ENCODE data around the gene FNDC3A.

Gene FNDC3A

GRCh38 chr13:48985756-48986155, 10.0 kb downstream of the FNDC3A start:
- H4K20me1 ChIP-seq (ENCODE audit: low read depth, low read length) = peaks cover 15% of the 10 kb centered on the region
- no peak for TF ChIP-seq CTCF (IDR thresholded peaks at IDR 0.05; ENCODE audit: insufficient read depth, low read length, poor library complexity, severe bottlenecking)
- TF ChIP-seq EZH2phosphoT487 (conservative IDR thresholded peaks at IDR 0.05; ENCODE audit: low read length) = no peak
- no peaks in the 10 kb centered on the region for H3K79me2 ChIP-seq (ENCODE audit: insufficient read depth, low read length)
- no peak overlapping the region for H3K9ac ChIP-seq (ENCODE audit: low read length)
- H3K36me3 ChIP-seq (ENCODE audit: low read length) = no peaks in the 10 kb centered on the region
- H3F3A ChIP-seq (ENCODE audit: insufficient read depth) = no peaks in the 10 kb centered on the region
- no peaks in the 10 kb centered on the region for H3K27me3 ChIP-seq (ENCODE audit: low read length)
- H3K27ac ChIP-seq (ENCODE audit: low read depth, low read length) = no peak overlapping the region
- H3K9me2 ChIP-seq (replicated peaks; ENCODE audit: insufficient read depth, low read length) = no peaks in the 10 kb centered on the region
- H3K4me2 ChIP-seq (ENCODE audit: low read depth, low read length, poor library complexity, severe bottlenecking) = no peak overlapping the region
- no peak overlapping the region for H3K4me3 ChIP-seq (ENCODE audit: insufficient read depth, low read length, poor library complexity, severe bottlenecking)
- H3K9me3 ChIP-seq (ENCODE audit: insufficient read depth, low read length) = peaks cover 1% of the 10 kb centered on the region; the same call in 1 of the 2 replicates
- H2AFZ ChIP-seq (ENCODE audit: low read depth, low read length, severe bottlenecking) = no peak overlapping the region

GRCh38 chr13:48990900-48991299, 15.2 kb downstream of the FNDC3A start:
- no peaks in the 10 kb centered on the region for H3K79me2 ChIP-seq (ENCODE audit: insufficient read depth, low read length)
- H3K9me3 ChIP-seq (ENCODE audit: insufficient read depth, low read length) = peaks cover 6% of the 10 kb centered on the region; the same call in 1 of the 2 replicates
- no peak overlapping the region for H3K4me3 ChIP-seq (ENCODE audit: insufficient read depth, low read length, poor library complexity, severe bottlenecking)
- H3K27me3 ChIP-seq (ENCODE audit: low read length) = no peaks in the 10 kb centered on the region
- H3K9me2 ChIP-seq (replicated peaks; ENCODE audit: insufficient read depth, low read length) = no peaks in the 10 kb centered on the region
- no peak overlapping the region for H3K9ac ChIP-seq (ENCODE audit: low read length)
- H3K27ac ChIP-seq (ENCODE audit: low read depth, low read length) = no peak overlapping the region
- no peaks in the 10 kb centered on the region for H3F3A ChIP-seq (ENCODE audit: insufficient read depth)
- H2AFZ ChIP-seq (ENCODE audit: low read depth, low read length, severe bottlenecking) = no peak overlapping the region
- peaks cover 3% of the 10 kb centered on the region; the same call in 1 of the 2 replicates for H4K20me1 ChIP-seq (ENCODE audit: low read depth, low read length)
- TF ChIP-seq EZH2phosphoT487 (conservative IDR thresholded peaks at IDR 0.05; ENCODE audit: low read length) = no peak
- H3K36me3 ChIP-seq (ENCODE audit: low read length) = no peaks in the 10 kb centered on the region
- no peak overlapping the region for H3K4me2 ChIP-seq (ENCODE audit: low read depth, low read length, poor library complexity, severe bottlenecking)

- no peak overlapping the region for H3K4me2 ChIP-seq (ENCODE audit: low read depth, low read length, poor library complexity, severe bottlenecking)
- no peak overlapping the region for H2AFZ ChIP-seq (ENCODE audit: low read depth, low read length, severe bottlenecking)
- H3K4me3 ChIP-seq (ENCODE audit: insufficient read depth, low read length, poor library complexity, severe bottlenecking) = no peak overlapping the region
- H3K79me2 ChIP-seq (ENCODE audit: insufficient read depth, low read length) = no peaks in the 10 kb centered on the region
- no peak overlapping the region for H3K27ac ChIP-seq (ENCODE audit: low read depth, low read length)
- H3K9me3 ChIP-seq (ENCODE audit: insufficient read depth, low read length) = peaks cover 6% of the 10 kb centered on the region; the same call in 1 of the 2 replicates
- H3K9me2 ChIP-seq (replicated peaks; ENCODE audit: insufficient read depth, low read length) = no peaks in the 10 kb centered on the region
- no peaks in the 10 kb centered on the region for H3K27me3 ChIP-seq (ENCODE audit: low read length)
- no peak overlapping the region for H3K9ac ChIP-seq (ENCODE audit: low read length)
- H3K36me3 ChIP-seq (ENCODE audit: low read length) = no peaks in the 10 kb centered on the region
- TF ChIP-seq CTCF (IDR thresholded peaks at IDR 0.05; ENCODE audit: insufficient read depth, low read length, poor library complexity, severe bottlenecking) (no peak), EZH2phosphoT487 (conservative IDR thresholded peaks at IDR 0.05; ENCODE audit: low read length) (no peak)
- no peaks in the 10 kb centered on the region for H3F3A ChIP-seq (ENCODE audit: insufficient read depth)
- no peaks in the 10 kb centered on the region for H4K20me1 ChIP-seq (ENCODE audit: low read depth, low read length)
Measured at GRCh38 chr13:48993150-48993549, 17.4 kb downstream of the FNDC3A start.

- no peak overlapping the region for H2AFZ ChIP-seq (ENCODE audit: low read depth, low read length, severe bottlenecking)
- H3F3A ChIP-seq (ENCODE audit: insufficient read depth) = no peaks in the 10 kb centered on the region
- no peaks in the 10 kb centered on the region for H3K79me2 ChIP-seq (ENCODE audit: insufficient read depth, low read length)
- no peak overlapping the region for H3K4me2 ChIP-seq (ENCODE audit: low read depth, low read length, poor library complexity, severe bottlenecking)
- no peaks in the 10 kb centered on the region for H3K9me2 ChIP-seq (replicated peaks; ENCODE audit: insufficient read depth, low read length)
- no peak overlapping the region for H3K4me3 ChIP-seq (ENCODE audit: insufficient read depth, low read length, poor library complexity, severe bottlenecking)
- H3K9ac ChIP-seq (ENCODE audit: low read length) = no peak overlapping the region
- no peak overlapping the region for H3K27ac ChIP-seq (ENCODE audit: low read depth, low read length)
- no peak for TF ChIP-seq EZH2phosphoT487 (conservative IDR thresholded peaks at IDR 0.05; ENCODE audit: low read length)
- TF ChIP-seq CTCF (IDR thresholded peaks at IDR 0.05; ENCODE audit: insufficient read depth, low read length, poor library complexity, severe bottlenecking) = no peak
- no peaks in the 10 kb centered on the region for H4K20me1 ChIP-seq (ENCODE audit: low read depth, low read length)
- H3K36me3 ChIP-seq (ENCODE audit: low read length) = no peaks in the 10 kb centered on the region
- H3K9me3 ChIP-seq (ENCODE audit: insufficient read depth, low read length) = peaks cover 6% of the 10 kb centered on the region; the same call in 1 of the 2 replicates
- H3K27me3 ChIP-seq (ENCODE audit: low read length) = no peaks in the 10 kb centered on the region
Measured at GRCh38 chr13:48994706-48995105, 19.0 kb downstream of the FNDC3A start.
